ENCODE data around the gene TSPAN5. TPM values are rescaled to one million over a fixed set of nuclear protein-coding genes. Genes with fewer than 3 reads are reported as not detected.

Gene TSPAN5
- total RNA-seq, 4 donors from 2014 or later = 2.1 to 5.8 (median 3.8) TPM

DNA sequence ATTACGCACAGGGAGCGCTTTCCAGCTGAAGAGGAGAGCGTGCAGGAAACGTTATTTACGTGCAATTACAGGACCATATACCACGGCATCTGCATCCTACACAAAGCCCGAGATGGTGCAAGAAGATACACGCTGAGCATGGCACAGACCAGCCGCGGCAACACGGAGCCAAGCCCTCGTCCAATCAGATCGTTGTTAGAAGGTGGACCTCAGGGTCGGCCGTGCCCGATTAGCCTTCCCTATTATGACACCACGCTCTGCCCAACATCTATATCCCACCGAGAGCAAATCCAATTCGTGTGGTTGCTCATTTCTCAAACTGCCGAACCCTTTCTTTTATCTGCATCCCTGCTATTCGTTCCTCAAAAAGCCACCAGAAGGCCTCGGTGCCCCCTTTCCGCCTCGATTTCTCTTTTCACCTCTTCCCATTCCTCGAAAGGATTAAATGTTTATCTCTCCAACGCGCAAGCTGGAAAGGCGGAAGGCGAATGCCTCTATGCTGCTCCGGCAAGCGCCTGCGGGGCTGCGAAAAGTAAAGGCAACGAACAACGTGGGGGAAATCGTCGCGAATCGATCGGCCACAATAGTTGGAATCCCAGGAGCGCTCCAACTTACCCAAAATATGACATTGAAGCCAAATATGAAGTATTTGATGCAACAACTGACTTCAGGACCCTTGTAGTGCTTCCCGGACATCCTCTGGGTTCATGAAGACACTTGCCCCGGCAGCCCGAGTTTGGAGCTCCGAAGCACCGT, 702 bp downstream of the TSPAN5 start:
- Histone ChIP-seq H3K9me3 (no peaks in the 10 kb centered on the region), H3K4me3 (peak overlapping the region; percentile 61 to 95 (median 84)), H3K36me3 (no peaks in the 10 kb centered on the region), H3K27ac (peak overlapping the region; percentile 64 to 84 (median 76)), H3K4me1 (peaks cover 0 to 36% (median 1%) of the 10 kb centered on the region in 4 donors), H3K27me3 (no peaks in the 10 kb centered on the region)
- peak; percentile 44 to 59 (median 55) for DNase-seq
- TF ChIP-seq POLR2A (IDR thresholded peaks at IDR 0.05) = no peak
- TF ChIP-seq, protein P1, sequence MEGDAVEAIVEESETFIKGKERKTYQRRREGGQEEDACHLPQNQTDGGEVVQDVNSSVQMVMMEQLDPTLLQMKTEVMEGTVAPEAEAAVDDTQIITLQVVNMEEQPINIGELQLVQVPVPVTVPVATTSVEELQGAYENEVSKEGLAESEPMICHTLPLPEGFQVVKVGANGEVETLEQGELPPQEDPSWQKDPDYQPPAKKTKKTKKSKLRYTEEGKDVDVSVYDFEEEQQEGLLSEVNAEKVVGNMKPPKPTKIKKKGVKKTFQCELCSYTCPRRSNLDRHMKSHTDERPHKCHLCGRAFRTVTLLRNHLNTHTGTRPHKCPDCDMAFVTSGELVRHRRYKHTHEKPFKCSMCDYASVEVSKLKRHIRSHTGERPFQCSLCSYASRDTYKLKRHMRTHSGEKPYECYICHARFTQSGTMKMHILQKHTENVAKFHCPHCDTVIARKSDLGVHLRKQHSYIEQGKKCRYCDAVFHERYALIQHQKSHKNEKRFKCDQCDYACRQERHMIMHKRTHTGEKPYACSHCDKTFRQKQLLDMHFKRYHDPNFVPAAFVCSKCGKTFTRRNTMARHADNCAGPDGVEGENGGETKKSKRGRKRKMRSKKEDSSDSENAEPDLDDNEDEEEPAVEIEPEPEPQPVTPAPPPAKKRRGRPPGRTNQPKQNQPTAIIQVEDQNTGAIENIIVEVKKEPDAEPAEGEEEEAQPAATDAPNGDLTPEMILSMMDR (IDR thresholded peaks at IDR 0.05) = no peak

DNA sequence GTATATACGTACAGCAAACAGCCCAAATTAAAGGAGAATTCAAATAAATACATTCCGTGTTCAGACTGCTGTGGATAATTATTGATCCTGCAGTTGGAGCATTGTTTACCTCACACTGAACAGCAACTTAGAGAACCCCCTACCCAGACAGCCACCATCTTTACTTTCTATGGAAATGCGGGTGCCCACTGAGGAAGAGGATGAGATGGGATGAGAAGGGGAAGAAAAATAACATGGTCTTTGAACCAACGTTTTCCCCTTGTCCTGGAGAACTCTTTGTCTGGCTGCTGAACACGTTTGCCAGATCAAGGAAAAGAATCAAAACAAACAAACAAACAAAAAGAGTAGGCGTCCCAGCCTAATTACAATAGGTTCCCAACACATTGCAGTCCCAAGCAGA, 1.5 kb downstream of the TSPAN5 start:
- peak overlapping the region; percentile 61 to 95 (median 84) for H3K4me3 ChIP-seq
- H3K9me3 ChIP-seq = no peaks in the 10 kb centered on the region
- no peak for DNase-seq
- no peaks in the 10 kb centered on the region for H3K27me3 ChIP-seq
- TF ChIP-seq POLR2A (IDR thresholded peaks at IDR 0.05) = no peak
- TF ChIP-seq, protein P1 (IDR thresholded peaks at IDR 0.05) = no peak
- H3K27ac ChIP-seq = peak overlapping the region in 1 of 4 donors; percentile 84
- H3K36me3 ChIP-seq = no peaks in the 10 kb centered on the region
- peaks cover 0 to 36% (median 1%) of the 10 kb centered on the region in 4 donors for H3K4me1 ChIP-seq

GRCh38 chr4:98656443-98656842, 2.0 kb downstream of the TSPAN5 start:
- no peak for TF ChIP-seq POLR2A (IDR thresholded peaks at IDR 0.05)
- TF ChIP-seq, protein P1 (IDR thresholded peaks at IDR 0.05) = no peak
- no peaks in the 10 kb centered on the region for H3K27me3 ChIP-seq
- no peaks in the 10 kb centered on the region for H3K36me3 ChIP-seq
- H3K4me1 ChIP-seq = peaks cover 0 to 33% (median 1%) of the 10 kb centered on the region in 4 donors
- H3K4me3 ChIP-seq = peak overlapping the region in 1 of 4 donors; percentile 90
- H3K27ac ChIP-seq = no peak overlapping the region
- no peaks in the 10 kb centered on the region for H3K9me3 ChIP-seq
- no peak for DNase-seq

GRCh38 chr4:98653890-98654867, 4.2 kb downstream of the TSPAN5 start:
- no peak overlapping the region for H3K27ac ChIP-seq

GRCh38 chr4:98652996-98653395, 5.4 kb downstream of the TSPAN5 start:
- Histone ChIP-seq H3K4me3 (no peak overlapping the region), H3K27me3 (no peaks in the 10 kb centered on the region), H3K36me3 (no peaks in the 10 kb centered on the region), H3K9me3 (no peaks in the 10 kb centered on the region), H3K4me1 (peaks cover 0 to 12% (median 1%) of the 10 kb centered on the region in 4 donors), H3K27ac (no peak overlapping the region)
- DNase-seq = no peak
- TF ChIP-seq, protein P1 (IDR thresholded peaks at IDR 0.05) = no peak
- no peak for TF ChIP-seq POLR2A (IDR thresholded peaks at IDR 0.05)

More at GRCh38 chr4:98653890-98654867, 4.2 kb downstream of the TSPAN5 start:
- Histone ChIP-seq H3K36me3 (no peaks in the 10 kb centered on the region), H3K9me3 (no peaks in the 10 kb centered on the region), H3K27me3 (no peaks in the 10 kb centered on the region), H3K4me3 (no peak overlapping the region), H3K4me1 (peaks cover 0 to 16% (median 1%) of the 10 kb centered on the region in 4 donors)
- DNase-seq = no peak
- TF ChIP-seq, protein P1 (IDR thresholded peaks at IDR 0.05) = no peak
- no peak for TF ChIP-seq POLR2A (IDR thresholded peaks at IDR 0.05)
